GM19467 (cell line): ENCODE data around the gene GZF1.

ENCODE experiments used
- ATAC-seq: cut with Tn5 transposase; IDR thresholded peaks from one replicate; pipeline ENCODE4 v1.9.1; 2021; ENCODE audit warnings: mild to moderate bottlenecking, moderate library complexity; ENCODE audit not compliant: unreplicated experiment

GZF1 gene

GRCh38 chr20:23404196-23404595 lies 42.2 kb downstream of the GZF1 start:
- ATAC-seq = no peak

- ATAC-seq = no peak
These were observed 44.9 kb downstream of the GZF1 start for GRCh38 chr20:23406880-23407279.

GRCh38 chr20:23407781-23408464 lies 45.9 kb downstream of the GZF1 start:
- ATAC-seq = peak; percentile 63

GRCh38 chr20:23408957-23409356 lies 47.0 kb downstream of the GZF1 start:
- no peak for ATAC-seq

- no peak for ATAC-seq
These were observed 47.8 kb downstream of the GZF1 start for GRCh38 chr20:23409800-23410199.

GRCh38 chr20:23410916-23411695 lies 49.1 kb downstream of the GZF1 start:
- no peak for ATAC-seq

- no peak for ATAC-seq
These were observed 50.0 kb downstream of the GZF1 start for GRCh38 chr20:23412026-23412425.

GRCh38 chr20:23413862-23414422 lies 52.0 kb downstream of the GZF1 start:
- no peak for ATAC-seq

GRCh38 chr20:23414526-23415188 lies 52.7 kb downstream of the GZF1 start:
- ATAC-seq = no peak

GRCh38 chr20:23415555-23415954 lies 53.6 kb downstream of the GZF1 start:
- ATAC-seq = no peak

- ATAC-seq = no peak
These were observed 54.1 kb downstream of the GZF1 start for GRCh38 chr20:23415959-23416583.

GRCh38 chr20:23417861-23418260 lies 55.9 kb downstream of the GZF1 start:
- ATAC-seq = no peak

GRCh38 chr20:23419657-23419994 lies 57.6 kb downstream of the GZF1 start:
- ATAC-seq = no peak

GRCh38 chr20:23419995-23420901 lies 58.3 kb downstream of the GZF1 start:
- ATAC-seq = peak; percentile 27

GRCh38 chr20:23420943-23421931 lies 59.3 kb downstream of the GZF1 start, which contains the start of gene NAPB:
Gene NAPB, minus strand, starts transcription at chr20:23421488. Its CDS starts 86 bp downstream, at chr20:23421402.
- peak; percentile 97 for ATAC-seq
